Mesothelial cell of epicardium (in vitro differentiated cells): Measurements from ENCODE around the gene XK. TPM values are rescaled to one million over a fixed set of nuclear protein-coding genes. Genes with fewer than 3 reads are reported as not detected.
A peak's percentile ranks its signal among the peaks of the same experiment; 100 is the strongest.

Experiments
- DNase-seq, 2 experiments: peaks; one replicate each; pipeline ENCODE4 v3.0.0; 2021; ENCODE audit warnings: low spot score in 2 of 2; ENCODE audit not compliant: unreplicated experiment in 2 of 2
- H3K27ac Mint-ChIP-seq: 2 replicates; pipeline ENCODE4 v1.8.0; 2021; ENCODE audit warnings: mixed read lengths
- H3K27me3 Mint-ChIP-seq: 2 replicates; pipeline ENCODE4 v1.8.0; 2021; ENCODE audit warnings: low read depth, mixed read lengths
- H3K36me3 Mint-ChIP-seq: 2 replicates; pipeline ENCODE4 v1.8.0; 2021; ENCODE audit warnings: mixed read lengths
- H3K4me1 Mint-ChIP-seq: 2 replicates; pipeline ENCODE4 v1.8.0; 2021; ENCODE audit warnings: mixed read lengths
- H3K4me3 Mint-ChIP-seq: 2 replicates; pipeline ENCODE4 v1.8.0; 2021; ENCODE audit warnings: mild to moderate bottlenecking, moderate library complexity, mixed read lengths
- H3K9me3 Mint-ChIP-seq: 2 replicates; pipeline ENCODE4 v1.8.0; 2021; ENCODE audit warnings: mixed read lengths
- total RNA-seq: library from RNA; stranded (reverse); gene quantifications from 3 replicates; pipeline ENCODE4 v1.2.1, GENCODE V29; 2021
- TF ChIP-seq, protein P1 (sequence below): fragments of 200-600 bp; sonication (generic); IDR thresholded peaks from one replicate; pipeline ENCODE4 v1.5.0; 2021; ENCODE audit warnings: antibody characterized with exemption; ENCODE audit not compliant: unreplicated experiment

XK gene
- total RNA-seq, 1 donor from 2014 or later: 0.51 TPM

- TF ChIP-seq, protein P1, sequence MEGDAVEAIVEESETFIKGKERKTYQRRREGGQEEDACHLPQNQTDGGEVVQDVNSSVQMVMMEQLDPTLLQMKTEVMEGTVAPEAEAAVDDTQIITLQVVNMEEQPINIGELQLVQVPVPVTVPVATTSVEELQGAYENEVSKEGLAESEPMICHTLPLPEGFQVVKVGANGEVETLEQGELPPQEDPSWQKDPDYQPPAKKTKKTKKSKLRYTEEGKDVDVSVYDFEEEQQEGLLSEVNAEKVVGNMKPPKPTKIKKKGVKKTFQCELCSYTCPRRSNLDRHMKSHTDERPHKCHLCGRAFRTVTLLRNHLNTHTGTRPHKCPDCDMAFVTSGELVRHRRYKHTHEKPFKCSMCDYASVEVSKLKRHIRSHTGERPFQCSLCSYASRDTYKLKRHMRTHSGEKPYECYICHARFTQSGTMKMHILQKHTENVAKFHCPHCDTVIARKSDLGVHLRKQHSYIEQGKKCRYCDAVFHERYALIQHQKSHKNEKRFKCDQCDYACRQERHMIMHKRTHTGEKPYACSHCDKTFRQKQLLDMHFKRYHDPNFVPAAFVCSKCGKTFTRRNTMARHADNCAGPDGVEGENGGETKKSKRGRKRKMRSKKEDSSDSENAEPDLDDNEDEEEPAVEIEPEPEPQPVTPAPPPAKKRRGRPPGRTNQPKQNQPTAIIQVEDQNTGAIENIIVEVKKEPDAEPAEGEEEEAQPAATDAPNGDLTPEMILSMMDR: no peak
- no peak overlapping the region for H3K27ac Mint-ChIP-seq
- no peaks in the 10 kb centered on the region for H3K36me3 Mint-ChIP-seq
- H3K9me3 Mint-ChIP-seq: peaks cover 15% of the 10 kb centered on the region
- no peaks in the 10 kb centered on the region for H3K4me1 Mint-ChIP-seq
- H3K27me3 Mint-ChIP-seq: no peaks in the 10 kb centered on the region
- no peak for DNase-seq
- no peak overlapping the region for H3K4me3 Mint-ChIP-seq
These were observed 6.4 kb upstream of the XK start for GRCh38 chrX:37679230-37679629.

DNA sequence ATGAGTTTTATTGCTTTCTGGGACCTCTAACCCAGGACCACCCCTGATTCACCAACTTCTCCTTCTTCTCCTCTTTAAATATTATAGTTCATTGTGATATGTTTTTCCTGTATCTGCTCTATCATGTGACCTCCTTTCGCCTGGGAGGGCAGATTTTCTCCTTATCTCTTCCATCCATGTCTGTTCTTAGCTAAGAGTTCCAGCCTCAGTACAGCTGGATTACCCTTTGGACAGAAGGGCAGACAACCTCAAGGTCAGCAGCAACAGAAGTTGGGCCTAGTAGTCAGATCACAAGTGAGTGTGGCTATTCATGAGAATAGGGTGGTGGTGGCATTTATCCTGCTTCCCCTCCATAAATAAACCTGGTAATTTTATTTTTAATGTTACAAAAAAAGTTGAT, 5.7 kb upstream of the XK start:
- no peak for DNase-seq
- TF ChIP-seq, protein P1: no peak
- Mint-ChIP-seq H3K27me3 (no peaks in the 10 kb centered on the region), H3K9me3 (peaks cover 15% of the 10 kb centered on the region), H3K27ac (no peak overlapping the region), H3K4me3 (no peak overlapping the region), H3K36me3 (no peaks in the 10 kb centered on the region), H3K4me1 (no peaks in the 10 kb centered on the region)

- TF ChIP-seq, protein P1: no peak
- H3K27ac Mint-ChIP-seq: no peak overlapping the region
These were observed 1.2 kb upstream of the XK start for GRCh38 chrX:37684426-37684825.

DNA sequence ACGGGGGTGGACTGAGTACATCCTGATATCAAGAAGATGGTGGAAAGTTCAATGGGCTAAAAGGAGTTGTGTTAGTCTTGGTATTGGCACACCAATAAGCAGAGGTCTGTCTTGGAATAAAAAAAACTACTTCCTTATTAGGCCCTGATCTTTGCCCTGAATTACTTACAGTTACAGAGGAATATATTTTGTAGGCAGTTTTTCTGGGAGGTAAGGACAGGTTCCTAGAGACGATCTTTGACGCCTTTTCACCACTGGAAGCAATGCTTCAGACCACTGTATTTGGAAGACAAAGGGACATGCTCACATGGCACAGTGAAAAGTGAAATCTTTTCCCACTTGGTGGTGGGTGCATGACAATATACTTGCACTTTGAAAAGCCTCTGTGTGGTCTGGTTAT, 618 bp upstream of the XK start:
- Mint-ChIP-seq H3K4me1 (peaks cover 2% of the 10 kb centered on the region), H3K4me3 (peak overlapping the region; percentile 41), H3K9me3 (peaks cover 15% of the 10 kb centered on the region), H3K36me3 (no peaks in the 10 kb centered on the region), H3K27me3 (peaks cover 3% of the 10 kb centered on the region), H3K27ac (no peak overlapping the region)
- DNase-seq: no peak
- TF ChIP-seq, protein P1: no peak

More at GRCh38 chrX:37684426-37684825, 1.2 kb upstream of the XK start:
- peaks cover 3% of the 10 kb centered on the region for H3K27me3 Mint-ChIP-seq
- H3K4me1 Mint-ChIP-seq: peaks cover 2% of the 10 kb centered on the region
- no peaks in the 10 kb centered on the region for H3K36me3 Mint-ChIP-seq
- peaks cover 15% of the 10 kb centered on the region for H3K9me3 Mint-ChIP-seq
- peak overlapping the region; percentile 41 for H3K4me3 Mint-ChIP-seq
- no peak for DNase-seq

- peaks cover 2% of the 10 kb centered on the region for H3K4me1 Mint-ChIP-seq
- peak overlapping the region; percentile 63 for H3K4me3 Mint-ChIP-seq
- H3K36me3 Mint-ChIP-seq: no peaks in the 10 kb centered on the region
- no peak overlapping the region for H3K27ac Mint-ChIP-seq
- TF ChIP-seq, protein P1: no peak
- peaks cover 3% of the 10 kb centered on the region for H3K27me3 Mint-ChIP-seq
- no peak for DNase-seq
- peaks cover 6% of the 10 kb centered on the region for H3K9me3 Mint-ChIP-seq
These were observed 891 bp downstream of the XK start for GRCh38 chrX:37686369-37686995.
